Measurements from ENCODE around the gene ARPC1A. TPM values are rescaled to one million over a fixed set of nuclear protein-coding genes. Genes with fewer than 3 reads are reported as not detected.

ARPC1A gene
- total RNA-seq, 4 donors from 2014 or later = 103 to 137 (median 124) TPM

GRCh38 chr7:99292127-99292526 lies 33.6 kb upstream of the ARPC1A start:
- ATAC-seq (ENCODE audit: low FRiP score) (no peak), DNase-seq (ENCODE audit: low spot score) (no peak)
- no peak for TF ChIP-seq CTCF (IDR thresholded peaks at IDR 0.05)

- ATAC-seq (ENCODE audit: low FRiP score) (no peak), DNase-seq (ENCODE audit: low spot score) (no peak)
- TF ChIP-seq CTCF (IDR thresholded peaks at IDR 0.05) = no peak
Measured at GRCh38 chr7:99293167-99293566, 32.5 kb upstream of the ARPC1A start.

GRCh38 chr7:99293650-99294049 lies 32.0 kb upstream of the ARPC1A start:
- no peak for TF ChIP-seq CTCF (IDR thresholded peaks at IDR 0.05)
- ATAC-seq (ENCODE audit: low FRiP score) = no peak
- no peak for DNase-seq (ENCODE audit: low spot score)

- ATAC-seq (ENCODE audit: low FRiP score) = no peak
- no peak for TF ChIP-seq CTCF (IDR thresholded peaks at IDR 0.05)
- no peak for DNase-seq (ENCODE audit: low spot score)
Measured at GRCh38 chr7:99296471-99296870, 29.2 kb upstream of the ARPC1A start.

DNA sequence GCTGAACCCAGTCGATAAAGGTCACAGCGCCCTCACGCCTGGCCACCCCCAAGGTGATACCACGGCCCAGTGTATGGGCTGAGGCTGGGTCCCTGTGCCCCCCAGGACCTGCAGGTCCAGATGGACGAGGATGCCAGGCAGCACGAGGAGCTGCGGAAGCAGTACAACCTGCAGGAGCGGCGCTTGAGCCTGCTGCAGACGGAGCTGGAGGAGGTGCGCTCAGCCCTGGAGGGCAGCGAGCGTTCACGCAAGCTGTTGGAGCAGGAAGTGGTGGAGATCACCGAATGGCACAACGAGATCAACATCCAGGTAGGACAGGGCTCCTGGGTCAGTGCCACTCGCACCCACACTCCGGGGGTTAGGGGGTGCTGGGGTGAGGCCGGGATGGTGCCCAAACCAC lies 24.2 kb upstream of the ARPC1A start:
- DNase-seq (ENCODE audit: low spot score) (no peak), ATAC-seq (ENCODE audit: low FRiP score) (no peak)
- no peak for TF ChIP-seq CTCF (IDR thresholded peaks at IDR 0.05)

DNA sequence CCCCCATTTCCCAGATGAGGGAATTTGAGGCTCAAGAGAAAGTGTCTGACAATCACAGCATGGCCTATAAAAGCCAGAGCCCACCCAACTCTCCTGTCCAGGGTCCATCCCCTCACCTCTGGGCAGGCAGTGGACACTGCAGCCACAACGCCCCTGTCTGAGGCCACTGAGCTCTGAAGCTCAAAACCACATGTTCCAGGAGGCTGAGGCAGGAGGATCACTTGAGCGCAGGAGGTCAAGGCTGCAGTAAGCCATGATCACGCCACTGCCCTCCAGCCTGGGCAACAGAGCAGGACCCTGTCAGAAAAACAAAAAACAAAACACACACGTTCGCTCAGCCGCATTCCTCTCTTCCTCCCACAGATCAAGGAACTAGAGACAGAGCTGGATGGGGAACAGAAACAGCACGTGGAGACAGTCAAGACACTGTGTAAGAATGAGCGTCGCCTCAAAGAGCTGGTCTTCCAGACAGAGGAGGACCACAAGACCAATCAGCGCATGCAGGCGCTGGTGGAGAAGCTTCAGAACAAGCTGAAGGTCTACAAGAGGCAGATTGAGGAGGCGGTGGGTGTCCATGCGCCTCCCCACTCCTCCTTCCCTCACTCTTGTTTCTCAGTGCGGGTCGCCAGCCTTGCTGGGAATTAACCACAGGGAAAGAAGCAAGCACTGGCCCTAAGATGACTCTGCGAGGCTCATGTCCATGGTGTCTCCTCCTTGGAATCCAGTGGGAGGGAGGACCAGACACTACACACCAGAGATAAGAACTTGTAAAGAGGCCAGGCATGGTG lies 20.0 kb upstream of the ARPC1A start:
- ATAC-seq (ENCODE audit: low FRiP score) (no peak), DNase-seq (ENCODE audit: low spot score) (no peak)
- no peak for TF ChIP-seq CTCF (IDR thresholded peaks at IDR 0.05)

DNA sequence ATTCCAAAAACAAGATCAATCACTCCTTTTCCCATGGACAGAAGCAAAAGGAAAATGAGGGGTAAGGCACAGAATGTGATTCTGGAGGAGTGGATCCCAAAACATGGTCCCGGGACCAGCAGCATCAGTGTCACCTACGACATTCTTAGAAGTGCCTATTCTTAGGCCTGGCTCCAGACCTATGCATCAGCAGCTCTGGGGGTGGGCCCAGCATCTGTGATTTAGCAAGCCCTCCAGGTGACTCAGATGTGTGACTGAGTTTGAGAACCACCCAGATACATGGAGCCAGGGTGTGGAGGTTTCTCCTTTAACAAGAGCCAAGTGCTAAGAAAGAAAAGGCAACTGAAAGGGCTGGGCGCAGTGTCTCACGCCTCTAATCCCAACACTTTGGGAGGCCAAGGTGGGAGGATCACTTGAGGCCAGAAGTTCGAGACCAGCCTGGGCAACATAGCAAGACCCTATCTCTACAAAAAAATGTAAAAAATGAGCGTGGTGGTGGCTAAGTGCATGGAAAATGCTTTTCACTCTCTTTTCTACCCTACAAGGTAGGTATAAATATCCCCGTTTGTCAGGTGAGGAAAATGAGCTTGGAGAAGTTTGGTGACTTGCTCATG lies 17.1 kb upstream of the ARPC1A start:
- no peak for ATAC-seq (ENCODE audit: low FRiP score)
- no peak for DNase-seq (ENCODE audit: low spot score)
- no peak for TF ChIP-seq CTCF (IDR thresholded peaks at IDR 0.05)

Data from omental fat pad (tissue), 4 donors.